IMR-90 (cell line): ENCODE data around the gene CDK15. TPM values are rescaled to one million over a fixed set of nuclear protein-coding genes. Genes with fewer than 3 reads are reported as not detected.

Experiments used
- ATAC-seq: fragments of 200-7000 bp; cut with Tn5 transposase; 2 replicates; pipeline ENCODE4 v1.9.1; 2020; ENCODE audit warnings: low read depth, mild to moderate bottlenecking, moderate library complexity
- BruUV-seq: library from RNA; stranded (reverse); fragments of 400-500 nt; replicated peaks from 2 replicates; lab custom pipeline; 2021; lab: Mats Ljungman, UMichigan
- CTCF ChIA-PET: fragments of 300-600 bp; formaldehyde crosslinking; extraction: SDS; loops from one replicate; lab custom pipeline; 2021; ENCODE audit warnings: antibody characterized with exemption; lab: Yijun Ruan, JAX
- POLR2A ChIA-PET: fragments of 300-600 bp; sonication (Branson Sonifier 250); formaldehyde crosslinking; loops from one replicate; lab custom pipeline; 2022; ENCODE audit warnings: antibody characterized with exemption; ENCODE audit not compliant: unreplicated experiment; lab: Charles Lee
- DNase-seq: peaks from one replicate; pipeline ENCODE4 v3.0.0; 2013
- H2AFZ ChIP-seq: replicated peaks from 2 replicates; pipeline ENCODE3; 2013; ENCODE audit warnings: low read length, mild to moderate bottlenecking; ENCODE audit not compliant: poor library complexity
- H2AK5ac ChIP-seq: 2 replicates; pipeline ENCODE4 v1.6.1; 2013; ENCODE audit warnings: low read depth, low read length, inconsistent platforms
- H2AK9ac ChIP-seq: replicated peaks from 2 replicates; pipeline ENCODE3; 2013; ENCODE audit warnings: mild to moderate bottlenecking, low read depth, low read length, moderate library complexity; ENCODE audit not compliant: poor library complexity
- H2BK120ac ChIP-seq: 2 replicates; pipeline ENCODE4 v1.6.1; 2013; ENCODE audit warnings: low read depth, low read length, inconsistent platforms
- H2BK15ac ChIP-seq: 3 replicates; pipeline ENCODE4 v1.6.1; 2013; ENCODE audit warnings: low read depth, low read length, inconsistent platforms
- H2BK20ac ChIP-seq: 2 replicates; pipeline ENCODE4 v1.6.1; 2013; ENCODE audit warnings: low read depth, mild to moderate bottlenecking, inconsistent platforms, low read length, moderate library complexity
- H2BK5ac ChIP-seq: 2 replicates; pipeline ENCODE4 v1.6.1; 2013; ENCODE audit warnings: mild to moderate bottlenecking, low read depth, low read length, inconsistent platforms; ENCODE audit not compliant: poor library complexity, severe bottlenecking
- H3K14ac ChIP-seq: replicated peaks from 2 replicates; pipeline ENCODE4 v1.6.1; 2013; ENCODE audit warnings: low read depth, low read length, inconsistent platforms
- H3K18ac ChIP-seq: 2 replicates; pipeline ENCODE4 v1.6.1; 2013; ENCODE audit warnings: low read depth, low read length, control low read depth
- H3K23ac ChIP-seq: 2 replicates; pipeline ENCODE4 v1.6.1; 2013; ENCODE audit warnings: low read depth, low read length, inconsistent platforms
- H3K27ac ChIP-seq: 2 replicates; pipeline ENCODE4 v1.5.1; 2013; ENCODE audit warnings: mild to moderate bottlenecking, control low read depth, low read length; ENCODE audit not compliant: insufficient read depth
- H3K27me3 ChIP-seq: 2 replicates; pipeline ENCODE4 v1.6.1; 2013; ENCODE audit warnings: low read length; ENCODE audit not compliant: control insufficient read depth, insufficient read depth
- H3K36me3 ChIP-seq: 2 replicates; pipeline ENCODE4 v1.6.1; 2013; ENCODE audit warnings: low read length, mixed read lengths; ENCODE audit not compliant: control insufficient read depth, insufficient read depth
- H3K4ac ChIP-seq: 2 replicates; pipeline ENCODE4 v1.6.1; 2013; ENCODE audit warnings: low read depth, low read length, inconsistent platforms
- H3K4me1 ChIP-seq: 2 replicates; pipeline ENCODE4 v1.6.1; 2013; ENCODE audit warnings: low read length, mixed read lengths; ENCODE audit not compliant: control insufficient read depth, insufficient read depth
- H3K4me2 ChIP-seq: 2 replicates; pipeline ENCODE4 v1.6.1; 2013; ENCODE audit warnings: low read depth, mild to moderate bottlenecking, control low read depth, low read length, moderate library complexity
- H3K4me3 ChIP-seq: 2 replicates; pipeline ENCODE4 v1.5.1; 2013; ENCODE audit warnings: low read depth, mild to moderate bottlenecking, control low read depth, low read length, moderate library complexity; ENCODE audit not compliant: insufficient read depth
- H3K56ac ChIP-seq: 2 replicates; pipeline ENCODE4 v1.6.1; 2013; ENCODE audit warnings: low read length, inconsistent platforms; ENCODE audit not compliant: insufficient read depth; ENCODE audit errors: extremely low read depth
- H3K79me1 ChIP-seq, 2 experiments: 2 replicates each; pipeline ENCODE4 v1.6.1; 2013; ENCODE audit warnings: low read length in 2 of 2, inconsistent platforms in 1 of 2, low read depth in 1 of 2
- H3K9ac ChIP-seq: 2 replicates; pipeline ENCODE4 v1.6.1; 2013; ENCODE audit warnings: low read depth, low read length, control low read depth
- H3K9me1 ChIP-seq: 2 replicates; pipeline ENCODE4 v1.6.1; 2013; ENCODE audit warnings: low read length, inconsistent platforms; ENCODE audit not compliant: insufficient read depth
- H3K9me3 ChIP-seq: 2 replicates; pipeline ENCODE4 v1.6.1; 2013; ENCODE audit warnings: low read length; ENCODE audit not compliant: control insufficient read depth, insufficient read depth
- H4K20me1 ChIP-seq: 2 replicates; pipeline ENCODE4 v1.6.1; 2013; ENCODE audit warnings: low read length, inconsistent platforms; ENCODE audit not compliant: insufficient read depth
- H4K5ac ChIP-seq: 2 replicates; pipeline ENCODE4 v1.6.1; 2013; ENCODE audit warnings: mild to moderate bottlenecking, low read depth, low read length, control low read depth
- H4K8ac ChIP-seq, 2 experiments: 2 replicates each; pipeline ENCODE4 v1.6.1; 2013; ENCODE audit warnings: low read depth in 2 of 2, low read length in 2 of 2, control low read depth in 1 of 2, inconsistent platforms in 1 of 2
- H4K91ac ChIP-seq: 2 replicates; pipeline ENCODE4 v1.6.1; 2013; ENCODE audit warnings: low read depth, low read length, inconsistent platforms; ENCODE audit not compliant: insufficient read depth
- BHLHE40 ChIP-seq: fragments of 150-350 bp; IDR thresholded peaks from 2 replicates; pipeline ENCODE4 v1.6.1; 2016; ENCODE audit warnings: mild to moderate bottlenecking, low read depth, low read length
- CHD1 ChIP-seq: IDR thresholded peaks from 2 replicates; pipeline ENCODE4 v1.6.1; 2012; ENCODE audit warnings: low read depth, low read length, improper control_type of control experiment
- CTCF ChIP-seq: conservative IDR thresholded peaks from 2 replicates; pipeline ENCODE4 v1.5.1; 2012; ENCODE audit warnings: mild to moderate bottlenecking, low read depth, low read length, improper control_type of control experiment
- ELK1 ChIP-seq: fragments of 150-350 bp; IDR thresholded peaks from 2 replicates; pipeline ENCODE4 v1.6.1; 2016; ENCODE audit warnings: low read depth, mild to moderate bottlenecking, low read length, moderate library complexity, borderline replicate concordance
- FOS ChIP-seq: fragments of 150-350 bp; IDR thresholded peaks from 2 replicates; pipeline ENCODE4 v1.6.1; 2016; ENCODE audit warnings: low read depth, low read length
- MAFK ChIP-seq: IDR thresholded peaks from 2 replicates; pipeline ENCODE4 v1.6.1; 2012; ENCODE audit warnings: low read depth, low read length, improper control_type of control experiment
- MAZ ChIP-seq: IDR thresholded peaks from 2 replicates; pipeline ENCODE4 v1.6.1; 2012; ENCODE audit warnings: low read depth, mild to moderate bottlenecking, low read length, improper control_type of control experiment, moderate library complexity, borderline replicate concordance
- MXI1 ChIP-seq: IDR thresholded peaks from 2 replicates; pipeline ENCODE4 v1.6.1; 2012; ENCODE audit warnings: low read depth, mild to moderate bottlenecking, low read length, moderate library complexity, borderline replicate concordance
- NFE2L2 ChIP-seq: fragments of 150-350 bp; IDR thresholded peaks from 2 replicates; pipeline ENCODE4 v1.6.1; 2016; ENCODE audit warnings: low read depth, mild to moderate bottlenecking, low read length
- RAD21 ChIP-seq: IDR thresholded peaks from 2 replicates; pipeline ENCODE4 v1.6.1; 2012; ENCODE audit warnings: low read length, improper control_type of control experiment
- RCOR1 ChIP-seq: IDR thresholded peaks from 2 replicates; pipeline ENCODE4 v1.6.1; 2012; ENCODE audit warnings: mild to moderate bottlenecking, low read length, improper control_type of control experiment; ENCODE audit not compliant: insufficient replicate concordance
- RFX5 ChIP-seq: IDR thresholded peaks from 2 replicates; pipeline ENCODE4 v1.8.0; 2012; ENCODE audit warnings: low read depth, mild to moderate bottlenecking, low read length, moderate library complexity
- SMC3 ChIP-seq: fragments of 150-350 bp; IDR thresholded peaks from 2 replicates; pipeline ENCODE4 v1.6.1; 2016; ENCODE audit warnings: low read depth, mild to moderate bottlenecking, antibody characterized with exemption, low read length, moderate library complexity
- USF2 ChIP-seq: fragments of 150-350 bp; IDR thresholded peaks from 2 replicates; pipeline ENCODE4 v1.6.1; 2017; ENCODE audit warnings: mild to moderate bottlenecking, antibody characterized with exemption, low read length, low read depth
- WGBS, 2 experiments: methylation state at CpG; one replicate each; pipeline versions ENCODE4 v1.1.5 to v1.1.7; 2013; ENCODE audit warnings: missing lambda C conversion rate in 2 of 2; ENCODE audit not compliant: insufficient read length in 1 of 2; ENCODE audit errors: extremely low coverage in 2 of 2; 5-methylcytosine and 5-hydroxymethylcytosine counted together
- dilution Hi-C: fragments of 300-500 bp; cut with HindIII; formaldehyde crosslinking; loops from one replicate; pipeline ENCODE4 v1.14.3; 2018; ENCODE audit warnings: low sequenced_read_pairs; ENCODE audit not compliant: unreplicated experiment
- in situ Hi-C: fragments of 300-500 bp; cut with MboI; formaldehyde crosslinking; loops from 3 replicates; pipeline ENCODE4 v1.14.3; 2019; ENCODE audit warnings: low sequenced_read_pairs, inconsistent platforms, mixed read lengths
- intact Hi-C: fragments of 100-400 bp; cut with micrococcal nuclease; formaldehyde crosslinking; loops from 2 replicates; pipeline ENCODE4 v1.10.0; 2022
- polyA plus RNA-seq, 3 experiments: library from polyadenylated mRNA; depleted of rRNA; stranded (reverse); fragments of >200 nt; gene quantifications; 2 replicates each; pipeline ENCODE4 v1.2.3, GENCODE V29; 2012; ENCODE audit warnings: low replicate concordance in 1 of 3
- total RNA-seq: library from RNA; depleted of rRNA; stranded (reverse); fragments of >200 nt; gene quantifications from 2 replicates; pipeline ENCODE4 v1.2.3, GENCODE V29; 2012

The CDK15 gene
- total and polyA plus RNA-seq, 2 of the 4 experiments (the other 2 are of a cell fraction) = 16.1 to 33.0 TPM

- ATAC-seq (no peak), DNase-seq (no peak)
- no peak overlapping the region for H3K23ac ChIP-seq
- H3K18ac ChIP-seq = no peak overlapping the region
- 66% methylated on average over 5 of the region's 10 CpGs; no CpG with 5 or more reads in 1 of the 2 experiments for WGBS, 2 experiments
- H2BK20ac ChIP-seq = no peak overlapping the region
- BruUV-seq = no TSS peak
- H3K9me1 ChIP-seq = no peaks in the 10 kb centered on the region
- no peak overlapping the region for H3K4me2 ChIP-seq
- no peak overlapping the region for H4K5ac ChIP-seq
- in situ Hi-C loops (no loop called here), dilution Hi-C loops (no loop called here), intact Hi-C loops (no loop called here)
- no peaks in the 10 kb centered on the region for H3K36me3 ChIP-seq
- H3K27ac ChIP-seq = no peak overlapping the region
- no peak overlapping the region for H2AFZ ChIP-seq
- no peak overlapping the region for H4K91ac ChIP-seq
- ChIA-PET CTCF (interaction anchor here (0.6 kb wide), 1 partner anchor 1594 kb away, joined by 3 read pairs; no protein-coding TSS in a partner anchor), POLR2A (no interaction called here)
- no peak overlapping the region for H2BK15ac ChIP-seq
- H3K14ac ChIP-seq = no peak overlapping the region
- no peaks in the 10 kb centered on the region for H3K9me3 ChIP-seq
- no peak overlapping the region for H3K9ac ChIP-seq
- no peak overlapping the region for H3K4me3 ChIP-seq
- H3K27me3 ChIP-seq = peaks cover 2% of the 10 kb centered on the region; the same call in 1 of the 2 replicates
- H3K79me1 ChIP-seq = no peaks in the 10 kb centered on the region
- no peak overlapping the region for H2BK120ac ChIP-seq
- no peaks in the 10 kb centered on the region for H4K20me1 ChIP-seq
- no peak overlapping the region for H2BK5ac ChIP-seq
- H3K4ac ChIP-seq = no peak overlapping the region
- H2AK5ac ChIP-seq = no peak overlapping the region
- H3K4me1 ChIP-seq = no peaks in the 10 kb centered on the region
- no peak overlapping the region for H3K56ac ChIP-seq
- H4K8ac ChIP-seq = no peak overlapping the region
- no peak overlapping the region for H2AK9ac ChIP-seq
- no peak for TF ChIP-seq CTCF
- no peak for TF ChIP-seq MAFK
- TF ChIP-seq BHLHE40 = no peak
- no peak for TF ChIP-seq RFX5
- no peak for TF ChIP-seq MXI1
- TF ChIP-seq CHD1 = no peak
- no peak for TF ChIP-seq RCOR1
- no peak for TF ChIP-seq USF2
- no peak for TF ChIP-seq SMC3
- TF ChIP-seq MAZ = no peak
- TF ChIP-seq NFE2L2 = no peak
- no peak for TF ChIP-seq ELK1
- no peak for TF ChIP-seq RAD21
- TF ChIP-seq FOS = no peak
Measured at GRCh38 chr2:201923436-201924328, 117.3 kb downstream of the CDK15 start.
